Activated CD4-positive, alpha-beta memory T cell treated with anti-CD3 and anti-CD28 coated beads, Interleukin-2, amount 10 ng/mL, durations not matched to agents 7 days and 5 days (primary cell): ENCODE data around the gene PERCC1. TPM values are rescaled to one million over a fixed set of nuclear protein-coding genes. Genes with fewer than 3 reads are reported as not detected.

Source experiments
- CTCF ChIA-PET: fragments of 350-600 bp; sonication (Branson Sonifier 250); formaldehyde crosslinking; loops from one replicate; lab custom pipeline; 2021; ENCODE audit warnings: antibody characterized with exemption, inconsistent platforms; lab: Charles Lee
- POLR2A ChIA-PET: fragments of 350-600 bp; sonication (Branson Sonifier 250); formaldehyde crosslinking; loops from one replicate; lab custom pipeline; 2021; ENCODE audit warnings: antibody characterized with exemption; lab: Charles Lee
- DNase-seq: peaks from one replicate; pipeline ENCODE4 v3.0.0-alpha.2; 2020
- H3K27ac Mint-ChIP-seq: one replicate; pipeline ENCODE4 v1.8.0; 2021; ENCODE audit warnings: mild to moderate bottlenecking, mixed read lengths
- H3K27me3 Mint-ChIP-seq: one replicate; pipeline ENCODE4 v1.8.0; 2021; ENCODE audit warnings: mixed read lengths
- H3K36me3 Mint-ChIP-seq: one replicate; pipeline ENCODE4 v1.8.0; 2021; ENCODE audit warnings: low read depth, mixed read lengths
- H3K4me1 Mint-ChIP-seq: one replicate; pipeline ENCODE4 v1.8.0; 2021; ENCODE audit warnings: mixed read lengths
- H3K4me3 Mint-ChIP-seq: one replicate; pipeline ENCODE4 v1.8.0; 2021; ENCODE audit warnings: mild to moderate bottlenecking, mixed read lengths
- H3K9me3 Mint-ChIP-seq: one replicate; pipeline ENCODE4 v1.8.0; 2021; ENCODE audit warnings: mixed read lengths
- total RNA-seq, 2 experiments: library from RNA; stranded (reverse); gene quantifications; one replicate each; pipeline ENCODE4 v1.2.3, GENCODE V29; 2021

PERCC1 gene
- not detected for total RNA-seq

- H3K36me3 Mint-ChIP-seq = no peaks in the 10 kb centered on the region
- no peaks in the 10 kb centered on the region for H3K9me3 Mint-ChIP-seq
- DNase-seq = no peak
- H3K27me3 Mint-ChIP-seq = no peaks in the 10 kb centered on the region
- ChIA-PET CTCF (no interaction called here), POLR2A (interaction anchor here (3.0 kb wide), 1 partner anchor 10 kb away, joined by 9 read pairs; the partner anchor contains the start of gene UQCC4)
- H3K4me1 Mint-ChIP-seq = no peaks in the 10 kb centered on the region
- no peak within 1 kb of the TSS for H3K4me3 Mint-ChIP-seq
- no peak within 1 kb of the TSS for H3K27ac Mint-ChIP-seq
These were observed at the start of gene PERCC1 for GRCh38 chr16:1430759-1431496. Gene PERCC1, plus strand, starts transcription at chr16:1431078. Its CDS starts 1,516 bp downstream, at chr16:1432594.

GRCh38 chr16:1381612-1382406 lies 49.1 kb upstream of the PERCC1 start:
- H3K9me3 Mint-ChIP-seq = no peaks in the 10 kb centered on the region
- no peak overlapping the region for H3K27ac Mint-ChIP-seq
- no peak overlapping the region for H3K4me3 Mint-ChIP-seq
- no peak for DNase-seq
- no peaks in the 10 kb centered on the region for H3K27me3 Mint-ChIP-seq
- peaks cover 20% of the 10 kb centered on the region for H3K4me1 Mint-ChIP-seq
- H3K36me3 Mint-ChIP-seq = peaks cover 8% of the 10 kb centered on the region
- POLR2A ChIA-PET = no interaction called here
- CTCF ChIA-PET = interaction anchor here (0.6 to 4.4 kb wide), 2 partner anchors 13 to 18 kb away, joined by 3 to 29 read pairs; no protein-coding TSS in a partner anchor

DNA sequence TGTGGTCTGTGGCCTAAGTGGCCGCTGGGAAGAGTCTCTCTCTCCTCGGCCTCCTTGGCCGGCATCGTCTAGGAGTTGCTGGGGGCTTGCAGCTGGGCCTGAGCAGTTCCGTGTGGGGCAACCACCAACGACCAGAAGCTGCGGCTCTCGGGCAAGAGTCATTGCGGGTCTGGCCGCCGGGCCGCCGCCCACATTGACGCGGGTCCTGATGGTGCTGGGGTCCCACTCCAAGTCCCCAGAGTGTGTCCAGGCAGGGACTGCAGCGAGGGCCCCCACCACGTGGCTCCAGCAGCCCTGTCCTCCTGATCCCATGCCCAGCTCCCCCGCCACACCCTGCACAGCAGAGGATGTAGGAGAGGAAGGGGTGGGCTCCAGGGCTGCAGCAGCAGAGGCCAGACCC lies 47.3 kb upstream of the PERCC1 start:
- POLR2A ChIA-PET = no interaction called here

DNA sequence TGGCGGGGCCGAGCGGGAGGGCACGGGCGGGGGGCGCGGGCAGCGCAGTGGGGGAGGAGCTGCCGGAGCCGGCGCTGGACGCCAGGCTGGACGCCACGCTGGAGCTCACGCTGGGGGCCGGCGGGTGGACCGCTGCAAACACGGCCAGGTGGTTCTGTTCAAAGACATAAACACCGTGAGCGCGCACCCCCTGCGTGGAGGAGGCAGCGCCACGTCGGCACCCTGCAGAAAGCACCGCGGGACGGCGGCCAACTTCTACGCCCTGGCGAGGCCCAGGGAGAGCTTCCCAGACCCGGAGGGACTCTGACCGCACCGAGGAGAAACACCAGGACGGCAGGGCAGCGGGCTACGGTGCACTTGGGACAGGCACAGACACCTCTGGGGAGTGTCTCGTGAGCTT lies 45.6 kb upstream of the PERCC1 start:
- ChIA-PET CTCF (no interaction called here), POLR2A (no interaction called here)
- Mint-ChIP-seq H3K27me3 (no peaks in the 10 kb centered on the region), H3K9me3 (no peaks in the 10 kb centered on the region), H3K4me3 (no peak overlapping the region), H3K27ac (no peak overlapping the region), H3K4me1 (peaks cover under 1% of the 10 kb centered on the region), H3K36me3 (peaks cover 6% of the 10 kb centered on the region)
- DNase-seq = no peak

More for the DNA sequence above, 47.3 kb upstream of the PERCC1 start:
- Mint-ChIP-seq H3K36me3 (peaks cover 8% of the 10 kb centered on the region), H3K27me3 (no peaks in the 10 kb centered on the region), H3K27ac (no peak overlapping the region), H3K9me3 (no peaks in the 10 kb centered on the region), H3K4me1 (peaks cover 10% of the 10 kb centered on the region), H3K4me3 (no peak overlapping the region)
- DNase-seq = no peak
- CTCF ChIA-PET = interaction anchor here (0.6 kb wide), 1 partner anchor 11 kb away, joined by 3 read pairs; no protein-coding TSS in a partner anchor

DNA sequence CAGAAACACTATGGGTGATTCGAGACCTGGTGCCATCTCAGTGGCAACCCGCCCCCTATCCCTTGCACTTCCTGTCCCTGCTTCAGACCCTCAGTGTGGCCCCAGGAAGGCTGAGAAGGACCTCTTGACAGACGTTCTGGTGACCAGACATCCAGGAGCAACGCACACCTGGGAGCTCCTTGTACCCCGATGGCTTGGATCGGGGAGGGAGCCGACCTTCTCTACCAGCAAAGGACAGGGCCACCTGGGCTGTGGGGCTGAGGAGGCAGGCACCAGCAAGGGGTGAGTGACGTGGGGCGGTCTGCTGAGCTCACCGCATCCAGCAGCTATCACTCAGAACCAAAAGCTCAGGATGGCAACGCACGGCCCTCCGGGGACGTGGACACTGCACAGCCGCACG lies 43.5 kb upstream of the PERCC1 start:
- H3K9me3 Mint-ChIP-seq = no peaks in the 10 kb centered on the region
- H3K4me1 Mint-ChIP-seq = no peaks in the 10 kb centered on the region
- H3K27ac Mint-ChIP-seq = no peak overlapping the region
- no peaks in the 10 kb centered on the region for H3K27me3 Mint-ChIP-seq
- DNase-seq = no peak
- H3K4me3 Mint-ChIP-seq = no peak overlapping the region
- ChIA-PET POLR2A (no interaction called here), CTCF (no interaction called here)
- H3K36me3 Mint-ChIP-seq = peaks cover 3% of the 10 kb centered on the region

DNA sequence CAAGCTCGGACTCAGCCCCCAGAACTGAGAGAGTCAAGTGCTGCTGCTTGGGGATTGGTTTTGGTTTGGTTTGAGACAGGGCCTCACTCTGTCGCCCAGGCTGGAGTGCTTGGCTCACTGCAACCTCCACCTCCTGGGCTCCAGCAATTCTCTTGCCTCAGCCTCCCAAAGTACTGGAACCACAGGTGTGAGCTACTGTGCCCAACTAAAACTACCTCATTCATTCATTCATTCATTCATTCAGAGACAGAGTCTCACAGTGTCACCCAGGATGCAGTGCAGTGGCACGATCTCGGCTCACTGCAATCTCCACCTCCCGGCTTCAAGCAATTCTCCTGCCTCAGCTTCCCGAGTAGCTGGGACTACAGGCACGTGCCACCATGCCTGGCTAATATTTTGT lies 41.1 kb upstream of the PERCC1 start:
- no peak overlapping the region for H3K27ac Mint-ChIP-seq
- H3K36me3 Mint-ChIP-seq = peaks cover 2% of the 10 kb centered on the region
- no peaks in the 10 kb centered on the region for H3K9me3 Mint-ChIP-seq
- CTCF ChIA-PET = interaction anchor here (0.6 kb wide), 1 partner anchor 10 kb away, joined by 3 read pairs; no protein-coding TSS in a partner anchor
- POLR2A ChIA-PET = no interaction called here
- H3K4me1 Mint-ChIP-seq = no peaks in the 10 kb centered on the region
- no peaks in the 10 kb centered on the region for H3K27me3 Mint-ChIP-seq
- DNase-seq = no peak
- H3K4me3 Mint-ChIP-seq = no peak overlapping the region

DNA sequence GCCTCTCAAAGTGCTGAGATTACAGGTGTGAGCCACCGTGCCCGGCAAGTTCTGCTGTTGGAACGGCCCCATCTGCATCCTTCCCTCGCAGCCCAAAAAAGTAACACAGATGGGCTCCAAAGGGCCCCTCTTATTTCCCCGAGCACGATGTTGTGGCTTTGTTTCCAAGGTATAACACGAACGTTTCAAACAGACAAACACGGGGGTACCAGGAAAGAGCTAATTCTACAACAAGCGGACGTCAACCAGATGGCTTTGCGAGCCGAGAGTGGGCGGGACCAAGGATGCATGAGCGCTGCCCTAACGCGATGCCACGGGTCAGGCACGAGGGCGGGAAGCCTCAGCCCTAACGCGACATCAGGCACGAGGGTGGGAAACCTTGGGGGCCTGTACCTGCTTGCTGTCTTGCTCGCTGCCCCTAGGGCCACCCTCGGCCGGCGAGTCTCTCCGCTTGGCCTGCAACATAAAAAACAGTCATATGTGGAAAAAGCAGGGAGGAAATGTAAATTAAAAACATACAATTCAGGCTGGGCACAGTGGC lies 40.6 kb upstream of the PERCC1 start:
- no peaks in the 10 kb centered on the region for H3K4me1 Mint-ChIP-seq
- H3K36me3 Mint-ChIP-seq = no peaks in the 10 kb centered on the region
- H3K27ac Mint-ChIP-seq = no peak overlapping the region
- POLR2A ChIA-PET = no interaction called here
- no peak overlapping the region for H3K4me3 Mint-ChIP-seq
- no peaks in the 10 kb centered on the region for H3K27me3 Mint-ChIP-seq
- CTCF ChIA-PET = no interaction called here
- DNase-seq = no peak
- no peaks in the 10 kb centered on the region for H3K9me3 Mint-ChIP-seq

DNA sequence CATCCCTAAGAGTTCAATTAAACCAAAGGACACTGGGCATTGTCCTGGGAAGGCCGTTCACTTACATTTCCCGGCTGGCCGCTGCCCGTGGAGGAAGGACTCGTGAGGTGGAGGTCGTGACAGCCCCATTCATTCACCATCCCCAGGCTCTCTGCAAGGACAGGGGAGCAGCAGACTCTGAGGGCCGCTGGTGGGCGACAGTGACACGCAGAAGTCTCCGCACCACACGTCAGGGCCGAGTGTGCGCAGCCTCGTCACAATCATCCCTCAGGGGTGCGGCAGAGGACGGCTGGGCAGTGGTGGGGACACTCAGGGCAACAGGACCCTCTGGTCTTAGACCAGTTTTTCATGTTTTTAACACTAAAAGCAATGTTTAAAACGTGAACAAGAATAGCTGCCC lies 38.1 kb upstream of the PERCC1 start:
- H3K4me3 Mint-ChIP-seq = no peak overlapping the region
- H3K36me3 Mint-ChIP-seq = peaks cover 2% of the 10 kb centered on the region
- no peak overlapping the region for H3K27ac Mint-ChIP-seq
- no peaks in the 10 kb centered on the region for H3K9me3 Mint-ChIP-seq
- no peaks in the 10 kb centered on the region for H3K4me1 Mint-ChIP-seq
- CTCF ChIA-PET = no interaction called here
- H3K27me3 Mint-ChIP-seq = no peaks in the 10 kb centered on the region
- DNase-seq = no peak
- POLR2A ChIA-PET = no interaction called here

GRCh38 chr16:1393613-1394176 lies 37.2 kb upstream of the PERCC1 start:
- Mint-ChIP-seq H3K4me1 (no peaks in the 10 kb centered on the region), H3K36me3 (peaks cover 2% of the 10 kb centered on the region), H3K27ac (no peak overlapping the region), H3K4me3 (no peak overlapping the region), H3K27me3 (no peaks in the 10 kb centered on the region), H3K9me3 (no peaks in the 10 kb centered on the region)
- POLR2A ChIA-PET = no interaction called here
- CTCF ChIA-PET = no interaction called here
- no peak for DNase-seq

DNA sequence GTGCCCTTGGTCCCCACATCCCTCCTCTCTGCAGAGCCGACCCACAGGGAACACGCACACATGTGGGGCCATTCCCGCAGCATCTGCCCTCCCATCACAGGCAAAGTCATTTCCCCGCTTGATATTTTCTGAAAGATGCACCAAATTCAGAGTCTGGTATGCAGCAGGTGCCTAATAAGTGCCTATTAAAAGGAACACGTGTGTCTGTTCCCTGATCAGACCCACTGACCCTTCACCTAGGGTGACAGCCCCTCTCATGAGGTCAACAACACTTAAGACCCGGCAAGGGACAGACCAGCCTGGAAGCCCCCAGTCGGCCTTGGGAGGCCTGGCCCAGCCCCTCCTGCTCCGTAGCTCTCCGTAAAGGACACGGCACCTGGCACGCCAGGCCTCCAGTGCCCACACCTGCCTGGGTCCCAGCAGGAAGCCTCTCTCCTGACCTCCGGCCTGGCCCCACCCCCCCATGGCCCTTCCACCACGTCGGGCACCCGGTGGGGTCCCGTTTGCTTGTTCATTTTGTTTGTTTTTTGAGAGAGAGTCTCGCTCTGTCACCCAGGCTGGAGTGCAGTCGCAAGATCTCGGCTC lies 36.4 kb upstream of the PERCC1 start:
- ChIA-PET POLR2A (no interaction called here), CTCF (no interaction called here)
- H3K36me3 Mint-ChIP-seq = peaks cover 2% of the 10 kb centered on the region

DNA sequence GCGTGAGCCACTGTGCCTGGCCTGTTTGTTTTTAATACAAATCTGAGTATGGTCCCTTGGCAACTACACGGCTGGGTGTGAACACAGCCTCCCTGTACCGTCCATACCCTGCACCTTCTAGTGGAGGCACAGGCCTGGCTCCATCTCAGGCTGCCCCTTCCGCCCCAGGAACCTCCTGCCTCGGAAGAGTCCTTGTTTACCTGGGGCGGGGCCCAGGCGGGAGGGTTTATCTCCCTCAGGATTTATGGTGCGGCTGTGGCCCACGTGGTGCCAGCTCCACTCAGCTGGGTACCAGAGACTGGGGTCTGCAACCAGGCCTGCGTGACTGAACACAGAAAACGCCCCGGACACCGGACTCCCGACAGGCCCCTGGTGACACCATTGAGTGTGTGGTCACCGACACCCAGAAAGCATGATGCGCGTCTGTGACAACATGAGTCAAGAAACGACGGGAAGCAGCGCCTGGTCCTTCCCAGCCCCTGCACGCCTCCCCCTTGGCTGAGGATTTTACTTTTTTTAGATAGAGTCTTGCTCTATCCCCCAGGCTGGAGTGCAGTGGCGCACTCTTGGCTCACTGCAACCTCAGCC lies 35.3 kb upstream of the PERCC1 start:
- no peak overlapping the region for H3K4me3 Mint-ChIP-seq
- DNase-seq = no peak
- POLR2A ChIA-PET = interaction anchor here (1.3 kb wide), 1 partner anchor 15 kb away, joined by 3 read pairs; no protein-coding TSS in a partner anchor
- no peaks in the 10 kb centered on the region for H3K27me3 Mint-ChIP-seq
- no peaks in the 10 kb centered on the region for H3K4me1 Mint-ChIP-seq
- CTCF ChIA-PET = no interaction called here
- peaks cover 2% of the 10 kb centered on the region for H3K36me3 Mint-ChIP-seq
- H3K9me3 Mint-ChIP-seq = no peaks in the 10 kb centered on the region
- no peak overlapping the region for H3K27ac Mint-ChIP-seq

More for the DNA sequence above, 36.4 kb upstream of the PERCC1 start:
- H3K9me3 Mint-ChIP-seq = no peaks in the 10 kb centered on the region
- H3K4me1 Mint-ChIP-seq = no peaks in the 10 kb centered on the region
- no peak for DNase-seq
- H3K4me3 Mint-ChIP-seq = no peak overlapping the region
- no peak overlapping the region for H3K27ac Mint-ChIP-seq
- H3K27me3 Mint-ChIP-seq = no peaks in the 10 kb centered on the region

DNA sequence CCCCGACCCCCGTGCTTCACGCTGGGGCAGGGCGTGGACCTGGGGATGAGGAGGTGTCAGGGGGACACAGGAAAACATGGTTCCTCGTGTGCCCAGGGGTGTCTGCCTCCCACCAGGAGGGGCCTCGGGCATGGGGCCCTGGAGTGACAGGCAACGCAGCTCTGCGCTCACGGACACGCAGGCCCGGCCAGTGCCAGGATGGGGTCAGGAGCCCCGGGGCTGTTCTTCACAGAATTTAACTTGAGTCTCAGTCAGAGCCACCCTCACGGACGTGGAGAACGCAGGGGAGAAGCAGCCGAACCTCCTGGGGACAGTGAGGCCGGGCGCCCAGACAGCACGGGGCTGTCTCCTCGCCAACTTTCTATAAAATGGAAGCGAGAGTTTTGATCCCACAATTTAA lies 33.1 kb upstream of the PERCC1 start:
- no peak overlapping the region for H3K4me3 Mint-ChIP-seq
- POLR2A ChIA-PET = no interaction called here
- H3K36me3 Mint-ChIP-seq = peaks cover 10% of the 10 kb centered on the region
- H3K27me3 Mint-ChIP-seq = no peaks in the 10 kb centered on the region
- no peak for DNase-seq
- no peaks in the 10 kb centered on the region for H3K4me1 Mint-ChIP-seq
- H3K9me3 Mint-ChIP-seq = no peaks in the 10 kb centered on the region
- CTCF ChIA-PET = no interaction called here
- H3K27ac Mint-ChIP-seq = no peak overlapping the region
